DOHH2 (cell line): Measurements from ENCODE around the gene SIK2.

Experiments
- H3F3A ChIP-seq: fragments of 200-600 bp; sonication (generic), shearing (Covaris generic); 2 replicates; pipeline ENCODE4 v1.6.0; 2016; ENCODE audit warnings: antibody characterized with exemption, mild to moderate bottlenecking; ENCODE audit not compliant: control insufficient read depth, insufficient read depth
- H3K27ac ChIP-seq: fragments of 200-600 bp; sonication (generic); 2 replicates; pipeline ENCODE4 v1.5.1; 2014; ENCODE audit warnings: low read depth, mild to moderate bottlenecking, low read length, moderate library complexity
- H3K27me3 ChIP-seq: fragments of 200-600 bp; sonication (generic); 2 replicates; pipeline ENCODE4 v1.6.1; 2014; ENCODE audit warnings: mild to moderate bottlenecking, low read length, mixed read lengths; ENCODE audit not compliant: control insufficient read depth
- H3K36me3 ChIP-seq: fragments of 200-600 bp; sonication (generic); 2 replicates; pipeline ENCODE4 v1.6.1; 2014; ENCODE audit warnings: mild to moderate bottlenecking, low read length, moderate library complexity, mixed read lengths; ENCODE audit not compliant: control insufficient read depth
- H3K4me1 ChIP-seq: fragments of 200-600 bp; sonication (generic); 2 replicates; pipeline ENCODE4 v1.6.1; 2014; ENCODE audit warnings: mild to moderate bottlenecking, low read length, mixed read lengths; ENCODE audit not compliant: control insufficient read depth
- H3K4me2 ChIP-seq: fragments of 200-600 bp; sonication (generic); 2 replicates; pipeline ENCODE4 v1.6.0; 2014; ENCODE audit warnings: mild to moderate bottlenecking, low read length, moderate library complexity
- H3K4me3 ChIP-seq: fragments of 200-600 bp; sonication (generic); 2 replicates; pipeline ENCODE4 v1.5.1; 2014; ENCODE audit warnings: mild to moderate bottlenecking, low read length, mixed read lengths
- H3K79me2 ChIP-seq: fragments of 200-600 bp; sonication (generic); 2 replicates; pipeline ENCODE4 v1.6.1; 2014; ENCODE audit warnings: mild to moderate bottlenecking, low read length, mixed read lengths; ENCODE audit not compliant: control insufficient read depth
- H3K9me2 ChIP-seq: fragments of 200-600 bp; sonication (generic); replicated peaks from 2 replicates; pipeline ENCODE4 v1.6.1; 2014; ENCODE audit warnings: mild to moderate bottlenecking, low read length, mixed read lengths; ENCODE audit not compliant: control insufficient read depth
- H3K9me3 ChIP-seq: fragments of 200-600 bp; sonication (generic); 2 replicates; pipeline ENCODE4 v1.6.1; 2014; ENCODE audit warnings: antibody characterized with exemption, low read length, mixed read lengths; ENCODE audit not compliant: control insufficient read depth, insufficient read depth
- H4K20me1 ChIP-seq: fragments of 200-600 bp; sonication (generic); 2 replicates; pipeline ENCODE4 v1.6.0; 2014; ENCODE audit warnings: low read depth, mild to moderate bottlenecking, antibody characterized with exemption, low read length, moderate library complexity; ENCODE audit not compliant: control insufficient read depth, insufficient read depth
- EZH2phosphoT487 ChIP-seq: fragments of 200-600 bp; sonication (generic); IDR thresholded peaks from 2 replicates; pipeline ENCODE4 v1.6.1; 2017; ENCODE audit warnings: borderline replicate concordance, mild to moderate bottlenecking, antibody characterized with exemption, low read length, moderate library complexity, mixed read lengths
- TF ChIP-seq, protein P1 (sequence below): fragments of 200-600 bp; sonication (generic); IDR thresholded peaks from one replicate; pipeline ENCODE4 v1.5.1; 2014; ENCODE audit warnings: antibody characterized with exemption, mild to moderate bottlenecking, low read depth, low read length; ENCODE audit not compliant: poor library complexity, severe bottlenecking

The SIK2 gene

GRCh38 chr11:111659201-111660115 is 57.2 kb downstream of the SIK2 start:
- no peaks in the 10 kb centered on the region for H4K20me1 ChIP-seq
- no peaks in the 10 kb centered on the region for H3F3A ChIP-seq
- peaks cover 10% of the 10 kb centered on the region for H3K4me1 ChIP-seq
- no peaks in the 10 kb centered on the region for H3K9me2 ChIP-seq
- H3K9me3 ChIP-seq, result no peaks in the 10 kb centered on the region
- no peak overlapping the region for H3K4me3 ChIP-seq
- no peak overlapping the region for H3K4me2 ChIP-seq
- H3K36me3 ChIP-seq, result no peaks in the 10 kb centered on the region; the same call in 1 of the 2 replicates
- TF ChIP-seq EZH2phosphoT487, result no peak
- TF ChIP-seq, protein P1, sequence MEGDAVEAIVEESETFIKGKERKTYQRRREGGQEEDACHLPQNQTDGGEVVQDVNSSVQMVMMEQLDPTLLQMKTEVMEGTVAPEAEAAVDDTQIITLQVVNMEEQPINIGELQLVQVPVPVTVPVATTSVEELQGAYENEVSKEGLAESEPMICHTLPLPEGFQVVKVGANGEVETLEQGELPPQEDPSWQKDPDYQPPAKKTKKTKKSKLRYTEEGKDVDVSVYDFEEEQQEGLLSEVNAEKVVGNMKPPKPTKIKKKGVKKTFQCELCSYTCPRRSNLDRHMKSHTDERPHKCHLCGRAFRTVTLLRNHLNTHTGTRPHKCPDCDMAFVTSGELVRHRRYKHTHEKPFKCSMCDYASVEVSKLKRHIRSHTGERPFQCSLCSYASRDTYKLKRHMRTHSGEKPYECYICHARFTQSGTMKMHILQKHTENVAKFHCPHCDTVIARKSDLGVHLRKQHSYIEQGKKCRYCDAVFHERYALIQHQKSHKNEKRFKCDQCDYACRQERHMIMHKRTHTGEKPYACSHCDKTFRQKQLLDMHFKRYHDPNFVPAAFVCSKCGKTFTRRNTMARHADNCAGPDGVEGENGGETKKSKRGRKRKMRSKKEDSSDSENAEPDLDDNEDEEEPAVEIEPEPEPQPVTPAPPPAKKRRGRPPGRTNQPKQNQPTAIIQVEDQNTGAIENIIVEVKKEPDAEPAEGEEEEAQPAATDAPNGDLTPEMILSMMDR, result no peak
- no peaks in the 10 kb centered on the region for H3K27me3 ChIP-seq
- no peak overlapping the region for H3K27ac ChIP-seq
- H3K79me2 ChIP-seq, result peaks cover 3% of the 10 kb centered on the region; the same call in 1 of the 2 replicates

GRCh38 chr11:111660822-111661221 is 58.6 kb downstream of the SIK2 start:
- TF ChIP-seq, protein P1, result no peak
- TF ChIP-seq EZH2phosphoT487, result no peak
- Histone ChIP-seq H3K36me3 (no peaks in the 10 kb centered on the region; the same call in 1 of the 2 replicates), H3K4me3 (no peak overlapping the region)

GRCh38 chr11:111663820-111664219 is 61.6 kb downstream of the SIK2 start:
- H3K9me3 ChIP-seq, result no peaks in the 10 kb centered on the region
- H3K9me2 ChIP-seq, result no peaks in the 10 kb centered on the region
- H3K4me3 ChIP-seq, result no peak overlapping the region
- H3F3A ChIP-seq, result no peaks in the 10 kb centered on the region
- no peaks in the 10 kb centered on the region for H3K79me2 ChIP-seq
- H3K4me1 ChIP-seq, result no peaks in the 10 kb centered on the region
- H4K20me1 ChIP-seq, result no peaks in the 10 kb centered on the region
- no peaks in the 10 kb centered on the region; the same call in 1 of the 2 replicates for H3K36me3 ChIP-seq
- no peak overlapping the region for H3K4me2 ChIP-seq
- H3K27ac ChIP-seq, result no peak overlapping the region
- TF ChIP-seq, protein P1, result no peak
- TF ChIP-seq EZH2phosphoT487, result no peak
- no peaks in the 10 kb centered on the region for H3K27me3 ChIP-seq

More at GRCh38 chr11:111660822-111661221, 58.6 kb downstream of the SIK2 start:
- no peaks in the 10 kb centered on the region for H3F3A ChIP-seq
- H3K4me1 ChIP-seq, result peaks cover 10% of the 10 kb centered on the region
- H3K79me2 ChIP-seq, result peaks cover 3% of the 10 kb centered on the region; the same call in 1 of the 2 replicates
- H3K9me2 ChIP-seq, result no peaks in the 10 kb centered on the region
- H3K9me3 ChIP-seq, result no peaks in the 10 kb centered on the region
- H3K27me3 ChIP-seq, result no peaks in the 10 kb centered on the region
- H3K4me2 ChIP-seq, result no peak overlapping the region
- no peaks in the 10 kb centered on the region for H4K20me1 ChIP-seq
- H3K27ac ChIP-seq, result no peak overlapping the region
